ENCODE measurements around the gene ABCA7. TPM values are rescaled to one million over a fixed set of nuclear protein-coding genes. Genes with fewer than 3 reads are reported as not detected.

Gene ABCA7
- total RNA-seq, 1 experiment from 2014 or later: 40.3 TPM

- TF ChIP-seq ZNF532 (CRISPR knock-in tag; IDR thresholded peaks at IDR 0.05; ENCODE audit: borderline replicate concordance) (no peak), CDX4 (CRISPR knock-in tag; IDR thresholded peaks at IDR 0.05; ENCODE audit: borderline replicate concordance) (no peak)
These were observed 58.5 kb downstream of the ABCA7 start (continued) for GRCh38 chr19:1098177-1099051.

DNA sequence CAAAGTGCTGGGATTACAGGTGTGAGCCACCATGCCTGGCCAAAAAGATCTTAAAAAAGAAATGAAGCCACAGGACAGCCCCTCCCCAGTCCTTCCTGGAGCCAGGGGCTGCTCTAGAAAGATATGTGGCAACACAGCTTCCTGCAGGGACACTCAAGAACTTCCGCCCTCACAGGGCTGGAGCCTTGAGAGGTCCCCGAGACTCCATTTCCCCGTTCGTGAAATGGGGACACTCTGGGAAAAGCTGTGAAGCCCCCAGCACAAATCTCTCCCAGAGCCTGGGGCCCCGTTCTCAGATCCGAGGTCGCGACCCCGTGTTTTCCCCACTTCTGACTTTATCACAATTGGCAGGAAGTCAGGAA is 61.4 kb downstream of the ABCA7 start:
- Mint-ChIP-seq H3K9me3 (no peaks in the 10 kb centered on the region), H3K27me3 (ENCODE audit: low read depth) (no peaks in the 10 kb centered on the region), H3K27ac (peak overlapping the region; percentile 88), H3K4me3 (no peak overlapping the region), H3K36me3 (no peaks in the 10 kb centered on the region), H3K4me1 (peaks cover 20% of the 10 kb centered on the region)
- TF ChIP-seq KAT7 (CRISPR knock-in tag; IDR thresholded peaks at IDR 0.05; ENCODE audit: borderline replicate concordance): no peak
- TF ChIP-seq, protein P1, sequence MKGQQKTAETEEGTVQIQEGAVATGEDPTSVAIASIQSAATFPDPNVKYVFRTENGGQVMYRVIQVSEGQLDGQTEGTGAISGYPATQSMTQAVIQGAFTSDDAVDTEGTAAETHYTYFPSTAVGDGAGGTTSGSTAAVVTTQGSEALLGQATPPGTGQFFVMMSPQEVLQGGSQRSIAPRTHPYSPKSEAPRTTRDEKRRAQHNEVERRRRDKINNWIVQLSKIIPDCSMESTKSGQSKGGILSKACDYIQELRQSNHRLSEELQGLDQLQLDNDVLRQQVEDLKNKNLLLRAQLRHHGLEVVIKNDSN (CRISPR knock-in tag; IDR thresholded peaks at IDR 0.05): no peak
- TF ChIP-seq, protein P2, sequence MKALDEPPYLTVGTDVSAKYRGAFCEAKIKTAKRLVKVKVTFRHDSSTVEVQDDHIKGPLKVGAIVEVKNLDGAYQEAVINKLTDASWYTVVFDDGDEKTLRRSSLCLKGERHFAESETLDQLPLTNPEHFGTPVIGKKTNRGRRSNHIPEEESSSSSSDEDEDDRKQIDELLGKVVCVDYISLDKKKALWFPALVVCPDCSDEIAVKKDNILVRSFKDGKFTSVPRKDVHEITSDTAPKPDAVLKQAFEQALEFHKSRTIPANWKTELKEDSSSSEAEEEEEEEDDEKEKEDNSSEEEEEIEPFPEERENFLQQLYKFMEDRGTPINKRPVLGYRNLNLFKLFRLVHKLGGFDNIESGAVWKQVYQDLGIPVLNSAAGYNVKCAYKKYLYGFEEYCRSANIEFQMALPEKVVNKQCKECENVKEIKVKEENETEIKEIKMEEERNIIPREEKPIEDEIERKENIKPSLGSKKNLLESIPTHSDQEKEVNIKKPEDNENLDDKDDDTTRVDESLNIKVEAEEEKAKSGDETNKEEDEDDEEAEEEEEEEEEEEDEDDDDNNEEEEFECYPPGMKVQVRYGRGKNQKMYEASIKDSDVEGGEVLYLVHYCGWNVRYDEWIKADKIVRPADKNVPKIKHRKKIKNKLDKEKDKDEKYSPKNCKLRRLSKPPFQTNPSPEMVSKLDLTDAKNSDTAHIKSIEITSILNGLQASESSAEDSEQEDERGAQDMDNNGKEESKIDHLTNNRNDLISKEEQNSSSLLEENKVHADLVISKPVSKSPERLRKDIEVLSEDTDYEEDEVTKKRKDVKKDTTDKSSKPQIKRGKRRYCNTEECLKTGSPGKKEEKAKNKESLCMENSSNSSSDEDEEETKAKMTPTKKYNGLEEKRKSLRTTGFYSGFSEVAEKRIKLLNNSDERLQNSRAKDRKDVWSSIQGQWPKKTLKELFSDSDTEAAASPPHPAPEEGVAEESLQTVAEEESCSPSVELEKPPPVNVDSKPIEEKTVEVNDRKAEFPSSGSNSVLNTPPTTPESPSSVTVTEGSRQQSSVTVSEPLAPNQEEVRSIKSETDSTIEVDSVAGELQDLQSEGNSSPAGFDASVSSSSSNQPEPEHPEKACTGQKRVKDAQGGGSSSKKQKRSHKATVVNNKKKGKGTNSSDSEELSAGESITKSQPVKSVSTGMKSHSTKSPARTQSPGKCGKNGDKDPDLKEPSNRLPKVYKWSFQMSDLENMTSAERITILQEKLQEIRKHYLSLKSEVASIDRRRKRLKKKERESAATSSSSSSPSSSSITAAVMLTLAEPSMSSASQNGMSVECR (CRISPR knock-in tag; IDR thresholded peaks at IDR 0.05; ENCODE audit: borderline replicate concordance): no peak
- TF ChIP-seq, protein P3, sequence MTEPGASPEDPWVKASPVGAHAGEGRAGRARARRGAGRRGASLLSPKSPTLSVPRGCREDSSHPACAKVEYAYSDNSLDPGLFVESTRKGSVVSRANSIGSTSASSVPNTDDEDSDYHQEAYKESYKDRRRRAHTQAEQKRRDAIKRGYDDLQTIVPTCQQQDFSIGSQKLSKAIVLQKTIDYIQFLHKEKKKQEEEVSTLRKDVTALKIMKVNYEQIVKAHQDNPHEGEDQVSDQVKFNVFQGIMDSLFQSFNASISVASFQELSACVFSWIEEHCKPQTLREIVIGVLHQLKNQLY (CRISPR knock-in tag; IDR thresholded peaks at IDR 0.05): no peak
- TF ChIP-seq NFATC4 (CRISPR knock-in tag; IDR thresholded peaks at IDR 0.05): no peak
- ChIA-PET CTCF (interaction anchor here (0.6 to 4.7 kb wide), 10 partner anchors 12 to 165 kb away, joined by 3 to 27 read pairs (median 4); partner anchors contain the start of gene ARHGAP45), POLR2A (interaction anchor here (0.8 to 1.8 kb wide), 6 partner anchors 11 to 62 kb away, joined by 3 to 4 read pairs (median 3); partner anchors contain the start of gene ABCA7)
- DNase-seq (ENCODE audit: low spot score): no peak
- no peak for ATAC-seq

DNA sequence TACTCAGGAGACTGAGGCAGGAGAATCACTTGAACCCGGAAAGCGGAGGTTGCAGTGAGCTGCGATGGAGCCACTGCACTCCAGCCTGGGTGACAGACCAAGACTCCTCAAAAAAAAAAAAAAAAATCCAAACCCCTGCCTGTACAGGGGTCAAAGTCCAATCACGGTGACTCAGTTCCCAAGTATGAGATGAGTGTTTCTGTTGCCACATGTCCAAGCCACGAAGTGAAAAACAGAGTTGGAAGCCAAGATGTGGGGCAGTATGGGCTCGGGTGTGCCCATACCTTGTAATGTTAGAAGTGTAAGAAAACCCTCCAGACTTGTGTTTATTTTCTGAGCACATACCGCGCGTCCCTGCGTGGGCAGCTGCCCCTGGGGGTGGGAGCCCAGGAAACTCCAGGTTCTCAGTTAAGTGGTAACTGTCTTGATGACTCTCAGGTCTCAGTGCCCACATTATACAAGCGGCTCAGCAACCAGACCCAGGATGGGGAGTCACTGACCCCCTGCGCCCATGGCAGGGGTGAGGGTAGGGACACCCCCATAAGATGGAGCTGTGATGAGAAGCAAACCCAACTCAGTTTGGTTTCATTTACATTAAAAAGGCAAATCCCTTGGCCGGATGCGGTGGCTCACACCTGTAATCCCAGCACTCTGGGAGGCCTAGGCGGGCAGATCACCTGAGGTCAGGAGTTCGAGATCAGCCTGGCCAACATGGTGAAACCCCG is 62.7 kb downstream of the ABCA7 start:
- DNase-seq (ENCODE audit: low spot score) (no peak), ATAC-seq (no peak)
- H3K4me3 Mint-ChIP-seq: peak overlapping the region; percentile 27; the same call in 1 of the 2 replicates
- H3K27ac Mint-ChIP-seq: peak overlapping the region; percentile 27; the same call in 1 of the 2 replicates
- no peaks in the 10 kb centered on the region for H3K36me3 Mint-ChIP-seq
- peaks cover 20% of the 10 kb centered on the region for H3K4me1 Mint-ChIP-seq
- H3K9me3 Mint-ChIP-seq: no peaks in the 10 kb centered on the region
- ChIA-PET POLR2A (interaction anchor here (0.7 to 1.1 kb wide), 4 partner anchors 9 to 36 kb away, joined by 3 to 7 read pairs (median 4); partner anchors contain the start of gene ARHGAP45), CTCF (interaction anchor here (1.1 to 4.7 kb wide), 8 partner anchors 10 to 139 kb away, joined by 3 to 27 read pairs (median 6); partner anchors contain the start of genes ARHGAP45 and ATP5F1D)
- H3K27me3 Mint-ChIP-seq (ENCODE audit: low read depth): no peaks in the 10 kb centered on the region
- TF ChIP-seq ZNF263 (CRISPR knock-in tag; IDR thresholded peaks at IDR 0.05; ENCODE audit: low read depth) (no peak), HMGXB4 (CRISPR knock-in tag; IDR thresholded peaks at IDR 0.05) (no peak), NR1H2 (CRISPR knock-in tag; IDR thresholded peaks at IDR 0.05) (no peak), FOXP4 (CRISPR knock-in tag; IDR thresholded peaks at IDR 0.05) (no peak)
- TF ChIP-seq, protein P4, sequence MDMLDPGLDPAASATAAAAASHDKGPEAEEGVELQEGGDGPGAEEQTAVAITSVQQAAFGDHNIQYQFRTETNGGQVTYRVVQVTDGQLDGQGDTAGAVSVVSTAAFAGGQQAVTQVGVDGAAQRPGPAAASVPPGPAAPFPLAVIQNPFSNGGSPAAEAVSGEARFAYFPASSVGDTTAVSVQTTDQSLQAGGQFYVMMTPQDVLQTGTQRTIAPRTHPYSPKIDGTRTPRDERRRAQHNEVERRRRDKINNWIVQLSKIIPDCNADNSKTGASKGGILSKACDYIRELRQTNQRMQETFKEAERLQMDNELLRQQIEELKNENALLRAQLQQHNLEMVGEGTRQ (CRISPR knock-in tag; IDR thresholded peaks at IDR 0.05): no peak
